Keratinocyte (primary cell): ENCODE results near the gene ERC2.

Source experiments
- CTCF ChIP-seq, 3 experiments: IDR thresholded peaks in 1 of 3; conservative IDR thresholded peaks in 1 of 3; optimal IDR thresholded peaks in 1 of 3; 2 replicates in 2 of 3; 3 replicates in 1 of 3; pipeline versions ENCODE3 to v1.5.1; 2011; ENCODE audit warnings: low read length in 3 of 3, mild to moderate bottlenecking in 3 of 3, moderate library complexity in 2 of 3, control low read depth in 1 of 3, inconsistent platforms in 1 of 3; ENCODE audit not compliant: insufficient read depth in 2 of 3; ENCODE audit errors: extremely low read depth in 1 of 3
- EZH2 ChIP-seq: IDR thresholded peaks from one replicate; pipeline ENCODE4 v1.6.1; 2012; ENCODE audit warnings: inconsistent platforms, mild to moderate bottlenecking, low read length, moderate library complexity

GRCh38 chr3:56342475-56342874 is 125.8 kb downstream of the ERC2 start:
- TF ChIP-seq CTCF (optimal IDR thresholded peaks at IDR 0.05 in 1 of 3, IDR thresholded peaks at IDR 0.05 in 1 of 3, conservative IDR thresholded peaks at IDR 0.05 in 1 of 3; ENCODE audit: extremely low read depth in 1 of 3, insufficient read depth in 2 of 3, low read length in 3 of 3) (no peak), EZH2 (no peak)
